Neural cell (in vitro differentiated cells): ENCODE data around the gene GABBR2. TPM values are rescaled to one million over a fixed set of nuclear protein-coding genes. Genes with fewer than 3 reads are reported as not detected.

Experiments used
- H2AFZ ChIP-seq: fragments of 200-600, 300-800 bp; sonication (generic), shearing (Covaris generic); 2 replicates; pipeline ENCODE4 v1.6.0; 2014; ENCODE audit warnings: low read depth, mild to moderate bottlenecking, antibody characterized with exemption, low read length, moderate library complexity
- H3F3A ChIP-seq: fragments of 200-600 bp; shearing (Covaris generic); 2 replicates; pipeline ENCODE4 v1.6.1; 2016; ENCODE audit warnings: mild to moderate bottlenecking, moderate library complexity, mixed read lengths, antibody characterized with exemption, low read length; ENCODE audit not compliant: insufficient read depth, poor library complexity, severe bottlenecking
- H3K27ac ChIP-seq: fragments of 200-600, 300-800 bp; sonication (generic), shearing (Covaris generic); 2 replicates; pipeline ENCODE4 v1.5.1; 2014; ENCODE audit warnings: mild to moderate bottlenecking, low read length, moderate library complexity
- H3K27me3 ChIP-seq: fragments of 300-800, 200-600 bp; sonication (generic), shearing (Covaris generic); 2 replicates; pipeline ENCODE4 v1.6.0; 2014; ENCODE audit warnings: mild to moderate bottlenecking, low read depth, low read length, moderate library complexity; ENCODE audit not compliant: insufficient read depth
- H3K36me3 ChIP-seq: fragments of 300-800, 200-600 bp; sonication (generic), shearing (Covaris generic); 2 replicates; pipeline ENCODE4 v1.5.1; 2014; ENCODE audit warnings: mild to moderate bottlenecking, antibody characterized with exemption, low read length, moderate library complexity; ENCODE audit not compliant: insufficient read depth
- H3K4me2 ChIP-seq: fragments of 300-800, 200-600 bp; sonication (generic), shearing (Covaris generic); 2 replicates; pipeline ENCODE4 v1.6.0; 2014; ENCODE audit warnings: mild to moderate bottlenecking, low read length
- H3K4me3 ChIP-seq: fragments of 300-800, 200-600 bp; sonication (generic), shearing (Covaris generic); 2 replicates; pipeline ENCODE4 v1.5.1; 2014; ENCODE audit warnings: mild to moderate bottlenecking, low read length, moderate library complexity
- H3K79me2 ChIP-seq: fragments of 200-600 bp; shearing (Covaris generic); replicated peaks from 2 replicates; pipeline ENCODE4 v1.6.0; 2014; ENCODE audit warnings: mild to moderate bottlenecking, low read length, moderate library complexity; ENCODE audit not compliant: insufficient read depth
- H3K9ac ChIP-seq: fragments of 300-800, 200-600 bp; sonication (generic), shearing (Covaris generic); 2 replicates; pipeline ENCODE4 v1.6.1; 2016; ENCODE audit warnings: mild to moderate bottlenecking, low read length, mixed read lengths
- H3K9me2 ChIP-seq: fragments of 200-600 bp; shearing (Covaris generic); 2 replicates; pipeline ENCODE4 v1.6.1; 2016; ENCODE audit warnings: mild to moderate bottlenecking, low read length, mixed read lengths; ENCODE audit not compliant: insufficient read depth
- H3K9me3 ChIP-seq: fragments of 200-600, 300-800 bp; sonication (generic), shearing (Covaris generic); 2 replicates; pipeline ENCODE4 v1.6.1; 2016; ENCODE audit warnings: mild to moderate bottlenecking, mixed run types, low read length, moderate library complexity, mixed read lengths
- H4K20me1 ChIP-seq: fragments of 200-600 bp; shearing (Covaris generic); 2 replicates; pipeline ENCODE4 v1.6.1; 2016; ENCODE audit warnings: mild to moderate bottlenecking, mixed run types; ENCODE audit not compliant: insufficient read depth
- CTCF ChIP-seq: fragments of 450-650 bp; IDR thresholded peaks from 2 replicates; pipeline ENCODE4 v1.5.1; 2014; ENCODE audit warnings: antibody characterized with exemption, mild to moderate bottlenecking, moderate library complexity; ENCODE audit not compliant: poor library complexity, severe bottlenecking
- EP300 ChIP-seq: fragments of 450-650 bp; conservative IDR thresholded peaks from 2 replicates; pipeline ENCODE4 v1.6.1; 2014; ENCODE audit warnings: antibody characterized with exemption, mild to moderate bottlenecking, moderate library complexity; ENCODE audit not compliant: poor library complexity, severe bottlenecking
- EZH2 ChIP-seq: fragments of 200-600, 300-800 bp; shearing (Covaris generic), sonication (generic); IDR thresholded peaks from 2 replicates; pipeline ENCODE4 v1.6.1; 2014; ENCODE audit warnings: antibody characterized with exemption, low read length, borderline replicate concordance, mild to moderate bottlenecking; ENCODE audit not compliant: insufficient read depth, poor library complexity, severe bottlenecking
- MXI1 ChIP-seq: fragments of 450-650 bp; conservative IDR thresholded peaks from 2 replicates; pipeline ENCODE4 v1.6.1; 2014; ENCODE audit warnings: antibody characterized with exemption, mild to moderate bottlenecking; ENCODE audit not compliant: poor library complexity, severe bottlenecking
- POLR2AphosphoS5 ChIP-seq: IDR thresholded peaks from 2 replicates; pipeline ENCODE4 v1.6.1; 2012
- RAD21 ChIP-seq: fragments of 450-650 bp; conservative IDR thresholded peaks from 2 replicates; pipeline ENCODE4 v1.6.1; 2014; ENCODE audit warnings: antibody characterized with exemption, mild to moderate bottlenecking, moderate library complexity
- SMC3 ChIP-seq: fragments of 450-650 bp; conservative IDR thresholded peaks from 2 replicates; pipeline ENCODE4 v1.6.1; 2014; ENCODE audit warnings: antibody characterized with exemption, mild to moderate bottlenecking, moderate library complexity; ENCODE audit not compliant: poor library complexity
- TAF1 ChIP-seq: IDR thresholded peaks from 2 replicates; pipeline ENCODE4 v1.6.1; 2012; ENCODE audit warnings: low read depth
- polyA plus RNA-seq: library from polyadenylated mRNA; depleted of rRNA; stranded (reverse); fragments of >200 nt; gene quantifications from 2 replicates; pipeline ENCODE4 v1.2.3, GENCODE V29; 2014
- TF ChIP-seq, protein P1 (sequence below): IDR thresholded peaks from 2 replicates; pipeline ENCODE4 v1.6.1; 2012; ENCODE audit warnings: borderline replicate concordance

GABBR2 gene
- polyA plus RNA-seq, 1 donor from 2014 or later = 7.1 TPM

DNA sequence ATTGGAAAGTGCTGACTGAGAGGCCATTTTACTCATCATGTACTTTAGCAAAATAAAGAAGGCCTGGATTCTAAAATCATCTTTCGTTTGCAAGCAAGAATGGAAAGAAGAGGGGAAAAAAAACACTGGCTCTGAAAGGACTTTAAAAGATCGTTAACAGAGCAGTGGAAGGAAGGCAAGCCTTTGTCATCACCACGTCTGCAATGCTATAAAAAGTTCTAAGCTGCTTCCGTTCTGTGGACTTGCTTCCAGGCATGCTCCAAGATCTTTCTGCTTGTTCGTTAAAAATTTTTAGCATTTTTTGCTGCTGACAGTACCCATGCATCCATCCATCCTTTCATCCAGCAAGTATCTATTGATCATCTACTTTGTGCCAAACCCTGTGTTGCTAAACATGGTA, 226.5 kb downstream of the GABBR2 start:
- Histone ChIP-seq H2AFZ (no peak overlapping the region), H4K20me1 (no peaks in the 10 kb centered on the region), H3K9me3 (no peaks in the 10 kb centered on the region), H3K4me2 (no peak overlapping the region), H3F3A (no peaks in the 10 kb centered on the region), H3K9ac (no peak overlapping the region), H3K36me3 (no peaks in the 10 kb centered on the region), H3K4me3 (no peak overlapping the region), H3K9me2 (no peaks in the 10 kb centered on the region), H3K79me2 (no peaks in the 10 kb centered on the region), H3K27me3 (no peaks in the 10 kb centered on the region), H3K27ac (no peak overlapping the region)
- TF ChIP-seq EZH2 = no peak
- no peak for TF ChIP-seq EP300
- TF ChIP-seq CTCF = no peak
- TF ChIP-seq MXI1 = no peak

GRCh38 chr9:98481676-98482075, 227.1 kb downstream of the GABBR2 start:
- no peak overlapping the region for H2AFZ ChIP-seq
- no peak overlapping the region for H3K9ac ChIP-seq
- H3K27me3 ChIP-seq = no peaks in the 10 kb centered on the region
- H3K4me3 ChIP-seq = no peak overlapping the region
- no peaks in the 10 kb centered on the region for H3K9me2 ChIP-seq
- H3F3A ChIP-seq = no peaks in the 10 kb centered on the region
- H3K9me3 ChIP-seq = no peaks in the 10 kb centered on the region
- H4K20me1 ChIP-seq = no peaks in the 10 kb centered on the region
- H3K36me3 ChIP-seq = no peaks in the 10 kb centered on the region
- no peak for TF ChIP-seq SMC3
- no peak for TF ChIP-seq EP300
- no peak for TF ChIP-seq MXI1
- TF ChIP-seq RAD21 = no peak
- no peak for TF ChIP-seq TAF1
- no peak for TF ChIP-seq POLR2AphosphoS5
- no peak for TF ChIP-seq CTCF
- TF ChIP-seq EZH2 = no peak
- TF ChIP-seq, protein P1, sequence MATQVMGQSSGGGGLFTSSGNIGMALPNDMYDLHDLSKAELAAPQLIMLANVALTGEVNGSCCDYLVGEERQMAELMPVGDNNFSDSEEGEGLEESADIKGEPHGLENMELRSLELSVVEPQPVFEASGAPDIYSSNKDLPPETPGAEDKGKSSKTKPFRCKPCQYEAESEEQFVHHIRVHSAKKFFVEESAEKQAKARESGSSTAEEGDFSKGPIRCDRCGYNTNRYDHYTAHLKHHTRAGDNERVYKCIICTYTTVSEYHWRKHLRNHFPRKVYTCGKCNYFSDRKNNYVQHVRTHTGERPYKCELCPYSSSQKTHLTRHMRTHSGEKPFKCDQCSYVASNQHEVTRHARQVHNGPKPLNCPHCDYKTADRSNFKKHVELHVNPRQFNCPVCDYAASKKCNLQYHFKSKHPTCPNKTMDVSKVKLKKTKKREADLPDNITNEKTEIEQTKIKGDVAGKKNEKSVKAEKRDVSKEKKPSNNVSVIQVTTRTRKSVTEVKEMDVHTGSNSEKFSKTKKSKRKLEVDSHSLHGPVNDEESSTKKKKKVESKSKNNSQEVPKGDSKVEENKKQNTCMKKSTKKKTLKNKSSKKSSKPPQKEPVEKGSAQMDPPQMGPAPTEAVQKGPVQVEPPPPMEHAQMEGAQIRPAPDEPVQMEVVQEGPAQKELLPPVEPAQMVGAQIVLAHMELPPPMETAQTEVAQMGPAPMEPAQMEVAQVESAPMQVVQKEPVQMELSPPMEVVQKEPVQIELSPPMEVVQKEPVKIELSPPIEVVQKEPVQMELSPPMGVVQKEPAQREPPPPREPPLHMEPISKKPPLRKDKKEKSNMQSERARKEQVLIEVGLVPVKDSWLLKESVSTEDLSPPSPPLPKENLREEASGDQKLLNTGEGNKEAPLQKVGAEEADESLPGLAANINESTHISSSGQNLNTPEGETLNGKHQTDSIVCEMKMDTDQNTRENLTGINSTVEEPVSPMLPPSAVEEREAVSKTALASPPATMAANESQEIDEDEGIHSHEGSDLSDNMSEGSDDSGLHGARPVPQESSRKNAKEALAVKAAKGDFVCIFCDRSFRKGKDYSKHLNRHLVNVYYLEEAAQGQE = no peak
- no peaks in the 10 kb centered on the region for H3K79me2 ChIP-seq
- H3K4me2 ChIP-seq = no peak overlapping the region
- H3K27ac ChIP-seq = no peak overlapping the region
